GM18498 (cell line): ENCODE measurements around the gene OLFML2A.

Experiments used
- ATAC-seq: cut with Tn5 transposase; IDR thresholded peaks from one replicate; pipeline ENCODE4 v1.9.1; 2021; ENCODE audit warnings: mild to moderate bottlenecking, moderate library complexity; ENCODE audit not compliant: unreplicated experiment

OLFML2A gene

GRCh38 chr9:124794902-124795491, 18.1 kb downstream of the OLFML2A start:
- no peak for ATAC-seq

- ATAC-seq, result no peak
Observed at GRCh38 chr9:124795881-124796431, 19.0 kb downstream of the OLFML2A start.

- no peak for ATAC-seq
Observed at GRCh38 chr9:124797343-124798103, 20.6 kb downstream of the OLFML2A start.

GRCh38 chr9:124799274-124800006, 22.5 kb downstream of the OLFML2A start:
- ATAC-seq, result no peak

GRCh38 chr9:124800306-124801259, 23.6 kb downstream of the OLFML2A start:
- ATAC-seq, result peak; percentile 75

GRCh38 chr9:124801356-124801755, 24.4 kb downstream of the OLFML2A start:
- no peak for ATAC-seq

GRCh38 chr9:124802426-124802825, 25.5 kb downstream of the OLFML2A start:
- ATAC-seq, result no peak

- ATAC-seq, result no peak
Observed at GRCh38 chr9:124803911-124804310, 27.0 kb downstream of the OLFML2A start.

GRCh38 chr9:124805186-124805585, 28.3 kb downstream of the OLFML2A start:
- ATAC-seq, result no peak

- ATAC-seq, result no peak
Observed at GRCh38 chr9:124808246-124808956, 31.5 kb downstream of the OLFML2A start.

GRCh38 chr9:124809211-124809610, 32.3 kb downstream of the OLFML2A start:
- ATAC-seq, result no peak

GRCh38 chr9:124809741-124810500, 33.0 kb downstream of the OLFML2A start:
- no peak for ATAC-seq

GRCh38 chr9:124810663-124811355, 33.9 kb downstream of the OLFML2A start:
- no peak for ATAC-seq

GRCh38 chr9:124812441-124812876, 35.5 kb downstream of the OLFML2A start:
- no peak for ATAC-seq

GRCh38 chr9:124813041-124813440, 36.1 kb downstream of the OLFML2A start:
- ATAC-seq, result no peak

- no peak for ATAC-seq
Observed at GRCh38 chr9:124813501-124814163, 36.7 kb downstream of the OLFML2A start.

GRCh38 chr9:124814164-124814535, 37.2 kb downstream of the OLFML2A start:
- no peak for ATAC-seq

- no peak for ATAC-seq
Observed at GRCh38 chr9:124815601-124816000, 38.7 kb downstream of the OLFML2A start.
